ENCODE data around the gene NIM1K.

NIM1K gene

DNA sequence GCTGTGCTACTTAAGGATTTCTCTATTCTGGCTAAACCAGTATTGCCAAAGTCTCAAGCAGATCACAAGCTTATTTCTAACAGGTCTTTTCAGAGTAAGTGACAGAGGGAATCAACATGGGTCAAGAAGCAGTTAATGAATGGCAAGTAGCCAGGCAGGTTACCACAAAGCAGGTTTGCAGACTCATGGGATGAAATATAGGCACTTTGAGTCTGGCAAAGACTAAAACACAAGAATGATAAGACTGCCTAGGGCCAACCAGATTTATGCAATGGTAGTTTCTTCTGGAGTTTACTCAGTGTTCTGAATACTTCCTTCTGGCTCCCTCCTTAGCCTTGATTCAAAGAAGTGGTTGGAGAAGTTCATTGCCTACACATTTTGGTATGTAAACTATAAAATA is 117.6 kb downstream of the NIM1K start:
- TF ChIP-seq, protein P1, sequence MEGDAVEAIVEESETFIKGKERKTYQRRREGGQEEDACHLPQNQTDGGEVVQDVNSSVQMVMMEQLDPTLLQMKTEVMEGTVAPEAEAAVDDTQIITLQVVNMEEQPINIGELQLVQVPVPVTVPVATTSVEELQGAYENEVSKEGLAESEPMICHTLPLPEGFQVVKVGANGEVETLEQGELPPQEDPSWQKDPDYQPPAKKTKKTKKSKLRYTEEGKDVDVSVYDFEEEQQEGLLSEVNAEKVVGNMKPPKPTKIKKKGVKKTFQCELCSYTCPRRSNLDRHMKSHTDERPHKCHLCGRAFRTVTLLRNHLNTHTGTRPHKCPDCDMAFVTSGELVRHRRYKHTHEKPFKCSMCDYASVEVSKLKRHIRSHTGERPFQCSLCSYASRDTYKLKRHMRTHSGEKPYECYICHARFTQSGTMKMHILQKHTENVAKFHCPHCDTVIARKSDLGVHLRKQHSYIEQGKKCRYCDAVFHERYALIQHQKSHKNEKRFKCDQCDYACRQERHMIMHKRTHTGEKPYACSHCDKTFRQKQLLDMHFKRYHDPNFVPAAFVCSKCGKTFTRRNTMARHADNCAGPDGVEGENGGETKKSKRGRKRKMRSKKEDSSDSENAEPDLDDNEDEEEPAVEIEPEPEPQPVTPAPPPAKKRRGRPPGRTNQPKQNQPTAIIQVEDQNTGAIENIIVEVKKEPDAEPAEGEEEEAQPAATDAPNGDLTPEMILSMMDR (IDR thresholded peaks at IDR 0.05; ENCODE audit: borderline replicate concordance, insufficient read depth, low read depth, low read length) = no peak
- no peak overlapping the region for H3K4me3 ChIP-seq (ENCODE audit: low read depth, low read length)

DNA sequence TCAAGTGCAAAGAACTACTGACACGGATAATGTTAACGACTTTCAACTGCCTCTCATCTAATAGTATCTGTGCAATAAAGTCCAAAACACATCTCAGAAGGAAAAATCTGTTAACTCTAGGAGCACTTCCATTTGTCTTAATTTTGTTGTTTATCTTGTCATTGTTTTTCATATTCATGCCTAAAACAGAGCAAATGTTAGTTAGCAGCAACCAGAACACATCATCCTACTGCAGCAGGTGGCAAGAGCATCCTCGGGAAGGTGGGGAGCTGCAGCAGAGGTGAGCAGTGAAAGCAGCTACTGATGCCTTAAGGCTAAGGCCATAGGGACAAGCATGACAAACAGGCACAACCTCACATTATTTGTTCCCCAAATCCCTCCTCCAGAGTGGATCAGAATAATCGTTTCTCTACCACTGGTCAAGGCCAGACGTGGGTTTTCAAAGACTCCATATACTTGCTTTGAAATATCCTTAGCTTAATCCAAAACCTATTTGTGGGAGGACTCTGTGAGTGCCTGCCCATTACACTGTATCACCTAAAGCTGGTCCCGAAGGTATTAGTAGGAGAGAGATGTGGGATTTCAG is 120.1 kb downstream of the NIM1K start:
- H3K4me3 ChIP-seq (ENCODE audit: low read depth, low read length) = peak overlapping the region; percentile 91
- TF ChIP-seq, protein P1 (IDR thresholded peaks at IDR 0.05; ENCODE audit: borderline replicate concordance, insufficient read depth, low read depth, low read length) = no peak

DNA sequence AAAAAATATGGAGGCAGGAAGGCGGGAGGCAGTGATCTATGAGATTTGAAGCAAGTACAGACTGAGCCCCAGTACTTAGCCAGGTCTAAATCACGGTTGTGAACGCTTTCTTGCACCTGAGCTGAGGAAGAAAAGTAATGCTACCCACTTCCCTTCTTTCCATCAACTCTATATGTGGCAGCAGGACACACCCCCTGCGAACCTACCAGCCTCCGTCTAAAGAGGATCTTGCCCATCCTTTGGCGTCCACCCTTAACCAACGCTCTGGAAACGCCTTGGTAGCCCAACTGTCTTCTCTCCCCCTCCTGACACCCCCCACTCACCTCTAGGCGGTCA is 120.6 kb downstream of the NIM1K start:
- H3K4me3 ChIP-seq (ENCODE audit: low read depth, low read length) = peak overlapping the region; percentile 91
- TF ChIP-seq, protein P1 (IDR thresholded peaks at IDR 0.05; ENCODE audit: borderline replicate concordance, insufficient read depth, low read depth, low read length) = no peak

DNA sequence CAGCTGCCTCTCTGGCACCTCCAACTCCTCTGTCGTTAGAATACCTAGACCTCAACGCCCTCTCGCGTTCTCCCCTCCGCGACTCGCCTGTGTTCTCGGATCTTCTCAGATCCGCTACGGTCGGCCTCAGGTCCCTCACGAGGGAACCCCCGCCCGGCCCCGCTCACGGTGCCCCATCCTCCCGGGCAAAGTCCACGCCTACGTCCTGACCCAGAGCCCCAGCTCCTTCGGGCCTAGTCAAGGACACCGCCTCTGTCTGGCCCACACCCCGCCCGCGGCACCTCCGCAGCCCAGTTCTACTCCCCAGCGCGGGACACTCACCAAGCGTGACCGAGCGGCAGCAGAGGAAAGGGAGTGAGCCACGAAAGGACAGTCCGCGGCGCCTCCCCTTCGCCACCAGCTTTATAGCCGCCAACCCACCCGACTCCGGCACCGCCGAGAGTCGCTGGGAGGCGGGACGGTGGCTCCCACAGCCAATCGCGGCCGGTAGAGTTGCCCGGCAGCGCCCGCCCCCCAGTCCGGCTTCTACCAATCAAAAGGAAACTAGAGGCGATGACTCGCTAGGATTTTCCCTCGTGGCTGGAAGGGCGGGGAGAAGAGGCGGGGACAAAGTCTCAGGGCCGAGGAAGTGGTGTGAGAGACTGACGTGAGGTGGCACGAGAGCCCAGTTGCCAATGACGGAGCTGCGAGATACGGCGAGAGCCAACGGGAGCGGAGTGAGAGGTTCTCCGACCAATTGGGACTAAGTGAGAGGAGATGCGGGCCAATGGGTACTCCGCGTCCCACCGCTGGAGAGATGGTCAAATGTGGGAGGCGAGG is 121.2 kb downstream of the NIM1K start, which contains the start of gene HMGCS1:
Gene HMGCS1, minus strand, starts transcription at position 378 of the 819 bp plus-strand sequence. CDS start 14,447 bp downstream, outside the sequence.
- TF ChIP-seq, protein P1 (IDR thresholded peaks at IDR 0.05; ENCODE audit: borderline replicate concordance, insufficient read depth, low read depth, low read length) = peak; percentile 14; the same call in 1 of the 2 replicates
- peak within 1 kb of the TSS; percentile 91 for H3K4me3 ChIP-seq (ENCODE audit: low read depth, low read length)

DNA sequence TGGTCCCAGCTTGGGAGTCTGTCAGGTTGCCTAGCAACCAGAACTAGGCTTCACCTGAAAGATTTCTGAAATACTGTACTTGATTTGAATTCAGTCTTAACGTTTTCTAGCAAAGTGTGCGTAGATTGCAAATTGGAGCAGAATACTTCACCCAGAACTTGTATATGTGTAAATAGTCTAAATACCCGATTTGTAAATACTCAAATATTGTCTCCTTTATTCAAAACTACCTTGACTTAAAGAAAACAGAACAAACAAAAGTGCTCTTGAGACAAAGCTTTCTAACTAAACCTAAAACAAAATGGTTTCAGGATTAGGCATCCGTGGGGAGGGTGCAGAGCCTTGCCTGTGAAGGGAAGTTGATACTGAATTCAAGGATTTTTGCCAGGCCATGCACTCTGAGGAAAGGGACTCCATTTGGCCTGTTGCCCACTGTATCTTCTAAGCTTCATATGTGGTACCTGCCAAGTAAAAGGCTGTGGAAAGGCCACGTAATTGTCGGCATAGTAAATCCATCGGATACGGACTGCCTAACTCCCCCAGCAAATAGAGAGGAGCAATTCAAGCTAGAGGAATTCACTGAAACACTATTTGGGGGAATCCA is 121.9 kb downstream of the NIM1K start:
- TF ChIP-seq, protein P1 (IDR thresholded peaks at IDR 0.05; ENCODE audit: borderline replicate concordance, insufficient read depth, low read depth, low read length) = no peak
- no peak overlapping the region for H3K4me3 ChIP-seq (ENCODE audit: low read depth, low read length)

DNA sequence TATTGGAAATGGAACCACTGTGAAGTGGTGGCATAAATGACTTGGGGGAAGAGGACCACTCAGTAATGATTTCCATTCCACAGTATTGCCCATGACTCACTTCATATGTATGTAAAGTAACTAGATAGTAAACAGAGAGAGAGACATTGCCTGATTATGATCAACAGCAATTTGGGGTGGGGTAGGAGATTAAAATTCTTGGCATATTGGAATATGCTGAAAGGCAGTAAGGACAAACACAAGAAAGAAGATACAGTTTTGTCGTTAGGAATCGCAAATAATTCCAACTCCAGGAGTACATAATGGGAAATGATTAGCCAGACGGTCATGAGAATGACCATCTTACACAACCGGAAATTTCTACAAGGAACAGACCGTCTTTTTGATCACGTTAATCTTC is 122.7 kb downstream of the NIM1K start:
- TF ChIP-seq, protein P1 (IDR thresholded peaks at IDR 0.05; ENCODE audit: borderline replicate concordance, insufficient read depth, low read depth, low read length) = no peak
- no peak overlapping the region for H3K4me3 ChIP-seq (ENCODE audit: low read depth, low read length)

All from GM12875 (cell line).